HepG2 (cell line): Measurements from ENCODE around the gene HIPK2. TPM values are rescaled to one million over a fixed set of nuclear protein-coding genes. Genes with fewer than 3 reads are reported as not detected.

ENCODE experiments used
- ATAC-seq: fragments of 200-7000 bp; cut with Tn5 transposase; 3 replicates; pipeline ENCODE4 v1.9.1; 2020; ENCODE audit warnings: mild to moderate bottlenecking, moderate library complexity
- BruUV-seq: library from RNA; stranded (reverse); fragments of 400-500 nt; replicated peaks from 2 replicates; lab custom pipeline; 2021; lab: Mats Ljungman, UMichigan
- CTCF ChIA-PET: fragments of 300-600 bp; formaldehyde crosslinking; extraction: SDS; loops from one replicate; lab custom pipeline; 2021; ENCODE audit warnings: low total read pairs, inconsistent platforms, low intra/inter-chr PET ratio; lab: Yijun Ruan, JAX
- POLR2A ChIA-PET: fragments of 350-600 bp; sonication (Branson Sonifier 250); formaldehyde crosslinking; loops from one replicate; lab custom pipeline; 2020; ENCODE audit warnings: antibody characterized with exemption, inconsistent platforms; lab: Yijun Ruan, JAX
- DNase-seq: peaks from one replicate; pipeline ENCODE4 v3.0.0-alpha.2; 2015; ENCODE audit warnings: low spot score
- FAIRE-seq: peaks from 3 replicates; lab custom pipeline; 2011; peaks lifted over from hg19 to GRCh38; lab: Jason Lieb, UNC
- H2AFZ ChIP-seq: one replicate; pipeline ENCODE4 v1.6.1; 2011; ENCODE audit warnings: low read length, inconsistent platforms
- H3K27ac ChIP-seq: fragments of 300-600 bp; 3 replicates; pipeline ENCODE4 v1.8.0; 2011; ENCODE audit warnings: mixed run types, mild to moderate bottlenecking, mixed read lengths, low read length, inconsistent platforms; ENCODE audit not compliant: insufficient read depth; ENCODE audit errors: extremely low read length
- H3K27me3 ChIP-seq, 2 experiments: fragments of 200-600 bp in 1 of 2; 2 replicates in 1 of 2; 3 replicates in 1 of 2; pipeline versions ENCODE4 v1.6.0 to v1.8.0; 2011; ENCODE audit warnings: low read length in 2 of 2, mild to moderate bottlenecking in 2 of 2, moderate library complexity in 2 of 2, inconsistent platforms in 1 of 2; ENCODE audit not compliant: insufficient read depth in 2 of 2, control insufficient read depth in 1 of 2
- H3K36me3 ChIP-seq, 2 experiments: fragments of 200-600 bp in 1 of 2; replicated peaks in 1 of 2; 2 replicates in 1 of 2; 3 replicates in 1 of 2; pipeline versions ENCODE4 v1.5.1 to v1.8.0; 2011; ENCODE audit warnings: low read length in 2 of 2, inconsistent platforms in 1 of 2; ENCODE audit not compliant: insufficient read depth in 2 of 2, control insufficient read depth in 1 of 2
- H3K4me1 ChIP-seq: 2 replicates; pipeline ENCODE4 v1.5.1; 2012; ENCODE audit warnings: low read length, inconsistent platforms; ENCODE audit not compliant: insufficient read depth
- H3K4me2 ChIP-seq: 2 replicates; pipeline ENCODE4 v1.6.0; 2011; ENCODE audit warnings: low read depth, low read length, inconsistent platforms
- H3K4me3 ChIP-seq, 3 experiments: fragments of 200-600 bp in 1 of 3; sonication (generic), shearing (Covaris generic) in 1 of 3; replicated peaks in 1 of 3; 2 replicates each; pipeline ENCODE4 v1.5.1; 2011 to 2016; ENCODE audit warnings: low read length in 3 of 3, inconsistent platforms in 2 of 3, low read depth in 2 of 3, mild to moderate bottlenecking in 2 of 3, control low read depth in 1 of 3, mixed read lengths in 1 of 3; ENCODE audit not compliant: insufficient read depth in 1 of 3
- H3K79me2 ChIP-seq: one replicate; pipeline ENCODE4 v1.6.1; 2011; ENCODE audit warnings: low read length, inconsistent platforms; ENCODE audit not compliant: insufficient read depth
- H3K9ac ChIP-seq: 2 replicates; pipeline ENCODE4 v1.6.0; 2011; ENCODE audit warnings: mild to moderate bottlenecking, low read depth, low read length, inconsistent platforms; ENCODE audit not compliant: insufficient read depth
- H3K9me3 ChIP-seq: 2 replicates; pipeline ENCODE4 v1.5.1; 2012; ENCODE audit warnings: mild to moderate bottlenecking, low read length
- H4K20me1 ChIP-seq: 2 replicates; pipeline ENCODE4 v1.6.0; 2011; ENCODE audit warnings: inconsistent platforms, mild to moderate bottlenecking, low read length, moderate library complexity; ENCODE audit not compliant: insufficient read depth
- CEBPB ChIP-seq: IDR thresholded peaks from 2 replicates; pipeline ENCODE4 v1.6.1; 2011; ENCODE audit warnings: low read depth, low read length, improper control_type of control experiment, borderline replicate concordance
- DNMT1 ChIP-seq: sonication (generic); formaldehyde crosslinking; IDR thresholded peaks from 2 replicates; pipeline ENCODE4 v1.5.1; 2020; ENCODE audit warnings: mild to moderate bottlenecking, missing genetic modification reagents
- FIP1L1 ChIP-seq: fragments of 200-400 bp; formaldehyde crosslinking; IDR thresholded peaks from 2 replicates; pipeline ENCODE4 v1.6.1; 2018; ENCODE audit warnings: low read depth, mild to moderate bottlenecking, low read length, moderate library complexity, borderline replicate concordance; ENCODE audit not compliant: insufficient read depth
- PAXIP1 ChIP-seq: sonication (generic); formaldehyde crosslinking; conservative IDR thresholded peaks from 2 replicates; pipeline ENCODE4 v1.4.0; 2020; ENCODE audit warnings: mild to moderate bottlenecking, missing genetic modification reagents, moderate library complexity
- POGZ ChIP-seq: sonication (generic); formaldehyde crosslinking; IDR thresholded peaks from 2 replicates; pipeline ENCODE4 v1.4.0; 2020; ENCODE audit warnings: mild to moderate bottlenecking, missing genetic modification reagents
- RAD21 ChIP-seq: fragments of 450-650 bp; formaldehyde crosslinking; IDR thresholded peaks from 2 replicates; pipeline ENCODE4 v1.5.0; 2020; ENCODE audit warnings: mild to moderate bottlenecking
- RARA ChIP-seq: IDR thresholded peaks from 2 replicates; pipeline ENCODE4 v1.6.1; 2016; ENCODE audit warnings: missing genetic modification reagents, missing compliant biosample characterization
- ZFP90 ChIP-seq: sonication (generic); formaldehyde crosslinking; IDR thresholded peaks from 2 replicates; pipeline ENCODE4 v1.8.0; 2022; ENCODE audit warnings: missing genetic modification reagents, mild to moderate bottlenecking, inconsistent platforms, borderline replicate concordance
- ZNF343 ChIP-seq: sonication (generic); formaldehyde crosslinking; IDR thresholded peaks from 2 replicates; pipeline ENCODE4 v1.4.0; 2020; ENCODE audit warnings: mild to moderate bottlenecking, missing genetic modification reagents
- WGBS: methylation state at CpG from one replicate; pipeline ENCODE4 v1.1.6; 2017; ENCODE audit warnings: low lambda C conversion rate; 5-methylcytosine and 5-hydroxymethylcytosine counted together
- in situ Hi-C: cut with HindIII; loops from 2 replicates; pipeline ENCODE4 v1.10.0; 2017; ENCODE audit warnings: low pct_unique_long_range_greater_than_20kb; ENCODE audit not compliant: extremely low pct_ligation_motif_present
- intact Hi-C: fragments of 100-400 bp; cut with micrococcal nuclease; formaldehyde crosslinking; loops from one replicate; pipeline ENCODE4 v1.10.0; 2022; ENCODE audit not compliant: unreplicated experiment
- polyA plus RNA-seq, 8 experiments: library from polyadenylated mRNA; depleted of rRNA in 3 of 8; stranded (reverse) in 7 of 8; unstranded in 1 of 8; fragments of >200 nt; fragmentation: Illumina TruSeq in 4 of 8; extraction: Trizol in 4 of 8; gene quantifications; 2 replicates each; pipeline versions ENCODE4 v1.2.1 to v1.2.3, GENCODE V29; 2011 to 2016; ENCODE audit warnings: low read depth in 4 of 8, missing spikeins in 1 of 8, mixed read lengths in 1 of 8; ENCODE audit not compliant: insufficient read depth in 1 of 8
- total RNA-seq, 5 experiments: library from RNA; depleted of rRNA; stranded (reverse); fragments of >200 nt; fragmentation: Illumina TruSeq; extraction: Trizol; gene quantifications; 2 replicates each; pipeline ENCODE4 v1.2.3, GENCODE V29; 2016; ENCODE audit warnings: low read depth in 1 of 5
- TF ChIP-seq, protein P1 (sequence below): sonication (generic); formaldehyde crosslinking; IDR thresholded peaks from 2 replicates; pipeline ENCODE4 v1.4.0; 2020; ENCODE audit warnings: missing genetic modification reagents, borderline replicate concordance

HIPK2 gene
- total and polyA plus RNA-seq, 2 of the 13 experiments (the other 11 are each of a cell fraction or from before 2014, with no cell fraction given) = 14.4 to 20.2 TPM

- TF ChIP-seq, protein P1, sequence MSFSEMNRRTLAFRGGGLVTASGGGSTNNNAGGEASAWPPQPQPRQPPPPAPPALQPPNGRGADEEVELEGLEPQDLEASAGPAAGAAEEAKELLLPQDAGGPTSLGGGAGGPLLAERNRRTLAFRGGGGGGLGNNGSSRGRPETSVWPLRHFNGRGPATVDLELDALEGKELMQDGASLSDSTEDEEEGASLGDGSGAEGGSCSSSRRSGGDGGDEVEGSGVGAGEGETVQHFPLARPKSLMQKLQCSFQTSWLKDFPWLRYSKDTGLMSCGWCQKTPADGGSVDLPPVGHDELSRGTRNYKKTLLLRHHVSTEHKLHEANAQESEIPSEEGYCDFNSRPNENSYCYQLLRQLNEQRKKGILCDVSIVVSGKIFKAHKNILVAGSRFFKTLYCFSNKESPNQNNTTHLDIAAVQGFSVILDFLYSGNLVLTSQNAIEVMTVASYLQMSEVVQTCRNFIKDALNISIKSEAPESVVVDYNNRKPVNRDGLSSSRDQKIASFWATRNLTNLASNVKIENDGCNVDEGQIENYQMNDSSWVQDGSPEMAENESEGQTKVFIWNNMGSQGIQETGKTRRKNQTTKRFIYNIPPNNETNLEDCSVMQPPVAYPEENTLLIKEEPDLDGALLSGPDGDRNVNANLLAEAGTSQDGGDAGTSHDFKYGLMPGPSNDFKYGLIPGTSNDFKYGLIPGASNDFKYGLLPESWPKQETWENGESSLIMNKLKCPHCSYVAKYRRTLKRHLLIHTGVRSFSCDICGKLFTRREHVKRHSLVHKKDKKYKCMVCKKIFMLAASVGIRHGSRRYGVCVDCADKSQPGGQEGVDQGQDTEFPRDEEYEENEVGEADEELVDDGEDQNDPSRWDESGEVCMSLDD (CRISPR knock-in tag) = no peak
- TF ChIP-seq RAD21 (CRISPR knock-in tag) (no peak), PAXIP1 (no peak)
Measured at GRCh38 chr7:139658296-139658695, 119.5 kb downstream of the HIPK2 start (continued).

GRCh38 chr7:139657725-139658124 is 120.1 kb downstream of the HIPK2 start:
- no peak overlapping the region for H2AFZ ChIP-seq
- 76% methylated on average over 1 of the region's 1 CpG for WGBS
- H3K9me3 ChIP-seq = no peaks in the 10 kb centered on the region
- ATAC-seq (no peak), DNase-seq (no peak), FAIRE-seq (no peak)
- no peak overlapping the region for H3K27ac ChIP-seq
- in situ Hi-C loops (no loop called here), intact Hi-C loops (loop anchor here (10.0 kb wide), 1 partner anchor 87 kb away; no protein-coding TSS in a partner anchor)
- H3K4me2 ChIP-seq = no peak overlapping the region
- ChIA-PET CTCF (no interaction called here), POLR2A (no interaction called here)
- no peak overlapping the region for H3K9ac ChIP-seq
- peaks cover 4 to 13% of the 10 kb centered on the region in 2 experiments for H3K36me3 ChIP-seq
- H3K4me3 ChIP-seq = no peak overlapping the region
- 0 out of 2 replicates have a peak, but pooled peaks have one; percentile 37 for TF ChIP-seq CEBPB
- TF ChIP-seq ZFP90 = no peak
- 0 out of 2 replicates have a peak, but pooled peaks have one; percentile 9 for TF ChIP-seq RARA (CRISPR knock-in tag)
- TF ChIP-seq FIP1L1 = no peak
- no peak for TF ChIP-seq DNMT1 (CRISPR knock-in tag)
- 0 out of 2 replicates have a peak, but pooled peaks have one; percentile 34 for TF ChIP-seq ZNF343
- TF ChIP-seq POGZ (CRISPR knock-in tag) = 0 out of 2 replicates have a peak, but pooled peaks have one; percentile 16
- no peaks in the 10 kb centered on the region for H3K27me3 ChIP-seq
- no TSS peak for BruUV-seq
- H3K79me2 ChIP-seq = peaks cover 9% of the 10 kb centered on the region
- H3K4me1 ChIP-seq = peaks cover 87% of the 10 kb centered on the region
- H4K20me1 ChIP-seq = no peaks in the 10 kb centered on the region
